Stimulated activated CD8-positive, alpha-beta memory T cell treated with anti-CD3 and anti-CD28 coated beads, Interleukin-4, amount 100 ng/mL, for 1 hour (primary cell): ENCODE data around the gene TIA1.

Source experiments
- DNase-seq, 2 donors: peaks; one replicate each; pipeline ENCODE4 v3.0.0-alpha.2; 2020; ENCODE audit warnings: low read depth in 2 of 2, low spot score in 1 of 2

The TIA1 gene

GRCh38 chr2:70161069-70161534 lies 87.3 kb downstream of the TIA1 start:
- no peak for DNase-seq

GRCh38 chr2:70160545-70160944 lies 87.9 kb downstream of the TIA1 start:
- DNase-seq, result no peak
